Neural cell (in vitro differentiated cells): ENCODE measurements around the gene ZDHHC11. TPM values are rescaled to one million over a fixed set of nuclear protein-coding genes. Genes with fewer than 3 reads are reported as not detected.

Experiments
- H2AFZ ChIP-seq: fragments of 200-600, 300-800 bp; sonication (generic), shearing (Covaris generic); 2 replicates; pipeline ENCODE4 v1.6.0; 2014; ENCODE audit warnings: low read depth, mild to moderate bottlenecking, antibody characterized with exemption, low read length, moderate library complexity
- H3F3A ChIP-seq: fragments of 200-600 bp; shearing (Covaris generic); 2 replicates; pipeline ENCODE4 v1.6.1; 2016; ENCODE audit warnings: mild to moderate bottlenecking, moderate library complexity, mixed read lengths, antibody characterized with exemption, low read length; ENCODE audit not compliant: insufficient read depth, poor library complexity, severe bottlenecking
- H3K27ac ChIP-seq: fragments of 200-600, 300-800 bp; sonication (generic), shearing (Covaris generic); 2 replicates; pipeline ENCODE4 v1.5.1; 2014; ENCODE audit warnings: mild to moderate bottlenecking, low read length, moderate library complexity
- H3K27me3 ChIP-seq: fragments of 300-800, 200-600 bp; sonication (generic), shearing (Covaris generic); 2 replicates; pipeline ENCODE4 v1.6.0; 2014; ENCODE audit warnings: mild to moderate bottlenecking, low read depth, low read length, moderate library complexity; ENCODE audit not compliant: insufficient read depth
- H3K36me3 ChIP-seq: fragments of 300-800, 200-600 bp; sonication (generic), shearing (Covaris generic); 2 replicates; pipeline ENCODE4 v1.5.1; 2014; ENCODE audit warnings: mild to moderate bottlenecking, antibody characterized with exemption, low read length, moderate library complexity; ENCODE audit not compliant: insufficient read depth
- H3K4me2 ChIP-seq: fragments of 300-800, 200-600 bp; sonication (generic), shearing (Covaris generic); 2 replicates; pipeline ENCODE4 v1.6.0; 2014; ENCODE audit warnings: mild to moderate bottlenecking, low read length
- H3K4me3 ChIP-seq: fragments of 300-800, 200-600 bp; sonication (generic), shearing (Covaris generic); 2 replicates; pipeline ENCODE4 v1.5.1; 2014; ENCODE audit warnings: mild to moderate bottlenecking, low read length, moderate library complexity
- H3K79me2 ChIP-seq: fragments of 200-600 bp; shearing (Covaris generic); replicated peaks from 2 replicates; pipeline ENCODE4 v1.6.0; 2014; ENCODE audit warnings: mild to moderate bottlenecking, low read length, moderate library complexity; ENCODE audit not compliant: insufficient read depth
- H3K9ac ChIP-seq: fragments of 300-800, 200-600 bp; sonication (generic), shearing (Covaris generic); 2 replicates; pipeline ENCODE4 v1.6.1; 2016; ENCODE audit warnings: mild to moderate bottlenecking, low read length, mixed read lengths
- H3K9me2 ChIP-seq: fragments of 200-600 bp; shearing (Covaris generic); 2 replicates; pipeline ENCODE4 v1.6.1; 2016; ENCODE audit warnings: mild to moderate bottlenecking, low read length, mixed read lengths; ENCODE audit not compliant: insufficient read depth
- H3K9me3 ChIP-seq: fragments of 200-600, 300-800 bp; sonication (generic), shearing (Covaris generic); 2 replicates; pipeline ENCODE4 v1.6.1; 2016; ENCODE audit warnings: mild to moderate bottlenecking, mixed run types, low read length, moderate library complexity, mixed read lengths
- H4K20me1 ChIP-seq: fragments of 200-600 bp; shearing (Covaris generic); 2 replicates; pipeline ENCODE4 v1.6.1; 2016; ENCODE audit warnings: mild to moderate bottlenecking, mixed run types; ENCODE audit not compliant: insufficient read depth
- CTCF ChIP-seq: fragments of 450-650 bp; IDR thresholded peaks from 2 replicates; pipeline ENCODE4 v1.5.1; 2014; ENCODE audit warnings: antibody characterized with exemption, mild to moderate bottlenecking, moderate library complexity; ENCODE audit not compliant: poor library complexity, severe bottlenecking
- EP300 ChIP-seq: fragments of 450-650 bp; conservative IDR thresholded peaks from 2 replicates; pipeline ENCODE4 v1.6.1; 2014; ENCODE audit warnings: antibody characterized with exemption, mild to moderate bottlenecking, moderate library complexity; ENCODE audit not compliant: poor library complexity, severe bottlenecking
- EZH2 ChIP-seq: fragments of 200-600, 300-800 bp; shearing (Covaris generic), sonication (generic); IDR thresholded peaks from 2 replicates; pipeline ENCODE4 v1.6.1; 2014; ENCODE audit warnings: antibody characterized with exemption, low read length, borderline replicate concordance, mild to moderate bottlenecking; ENCODE audit not compliant: insufficient read depth, poor library complexity, severe bottlenecking
- MXI1 ChIP-seq: fragments of 450-650 bp; conservative IDR thresholded peaks from 2 replicates; pipeline ENCODE4 v1.6.1; 2014; ENCODE audit warnings: antibody characterized with exemption, mild to moderate bottlenecking; ENCODE audit not compliant: poor library complexity, severe bottlenecking
- POLR2AphosphoS5 ChIP-seq: IDR thresholded peaks from 2 replicates; pipeline ENCODE4 v1.6.1; 2012
- RAD21 ChIP-seq: fragments of 450-650 bp; conservative IDR thresholded peaks from 2 replicates; pipeline ENCODE4 v1.6.1; 2014; ENCODE audit warnings: antibody characterized with exemption, mild to moderate bottlenecking, moderate library complexity
- REST ChIP-seq: IDR thresholded peaks from 2 replicates; pipeline ENCODE4 v1.6.1; 2012; ENCODE audit warnings: borderline replicate concordance
- SMC3 ChIP-seq: fragments of 450-650 bp; conservative IDR thresholded peaks from 2 replicates; pipeline ENCODE4 v1.6.1; 2014; ENCODE audit warnings: antibody characterized with exemption, mild to moderate bottlenecking, moderate library complexity; ENCODE audit not compliant: poor library complexity
- TAF1 ChIP-seq: IDR thresholded peaks from 2 replicates; pipeline ENCODE4 v1.6.1; 2012; ENCODE audit warnings: low read depth
- polyA minus RNA-seq: library from RNA; depleted of rRNA, polyadenylated mRNA; stranded (reverse); fragments of >200 nt; gene quantifications from 2 replicates; pipeline ENCODE4 v1.2.3, GENCODE V29; 2014
- polyA plus RNA-seq: library from polyadenylated mRNA; depleted of rRNA; stranded (reverse); fragments of >200 nt; gene quantifications from 2 replicates; pipeline ENCODE4 v1.2.3, GENCODE V29; 2014

The ZDHHC11 gene
- polyA plus RNA-seq (11.4 and 12.6 TPM in 2 replicates), polyA minus RNA-seq (13.2 and 14.9 TPM in 2 replicates)

- no peaks in the 10 kb centered on the region for H3K36me3 ChIP-seq
- H3F3A ChIP-seq = no peaks in the 10 kb centered on the region
- H3K9me2 ChIP-seq = no peaks in the 10 kb centered on the region
- TF ChIP-seq MXI1 (no peak), CTCF (no peak), POLR2AphosphoS5 (no peak), REST (no peak), TAF1 (no peak), SMC3 (no peak), EZH2 (no peak), EP300 (no peak), RAD21 (no peak)
- no peak within 1 kb of the TSS for H3K4me2 ChIP-seq
- H3K27me3 ChIP-seq = no peaks in the 10 kb centered on the region
- no peaks in the 10 kb centered on the region for H3K79me2 ChIP-seq
- no peak within 1 kb of the TSS for H3K9ac ChIP-seq
- H3K4me3 ChIP-seq = no peak within 1 kb of the TSS
- H2AFZ ChIP-seq = no peak within 1 kb of the TSS
- H3K9me3 ChIP-seq = no peaks in the 10 kb centered on the region
- no peak within 1 kb of the TSS for H3K27ac ChIP-seq
- H4K20me1 ChIP-seq = no peaks in the 10 kb centered on the region
Observed at GRCh38 chr5:850511-851006, at the start of gene ZDHHC11. Gene ZDHHC11 (minus strand): TSS chr5:850986. CDS start chr5:850602, 384 bp downstream.

- no peaks in the 10 kb centered on the region for H3K9me2 ChIP-seq
- H3K4me2 ChIP-seq = no peak overlapping the region
- no peaks in the 10 kb centered on the region for H4K20me1 ChIP-seq
- H3K27me3 ChIP-seq = no peaks in the 10 kb centered on the region
- no peaks in the 10 kb centered on the region for H3F3A ChIP-seq
- no peak overlapping the region for H3K27ac ChIP-seq
- no peak for TF ChIP-seq RAD21
- no peak for TF ChIP-seq POLR2AphosphoS5
- no peak for TF ChIP-seq MXI1
- no peak for TF ChIP-seq SMC3
- TF ChIP-seq TAF1 = no peak
- TF ChIP-seq EP300 = no peak
- TF ChIP-seq CTCF = no peak
- TF ChIP-seq REST = no peak
- TF ChIP-seq EZH2 = no peak
- H3K79me2 ChIP-seq = peaks cover 28% of the 10 kb centered on the region
- no peak overlapping the region for H3K9ac ChIP-seq
- no peak overlapping the region for H2AFZ ChIP-seq
- H3K4me3 ChIP-seq = no peak overlapping the region
- no peaks in the 10 kb centered on the region for H3K36me3 ChIP-seq
- H3K9me3 ChIP-seq = no peaks in the 10 kb centered on the region
Observed at GRCh38 chr5:893711-894110, 42.9 kb upstream of the ZDHHC11 start.
